HepG2 (cell line): ENCODE results near the gene EXOC6B. TPM values are rescaled to one million over a fixed set of nuclear protein-coding genes. Genes with fewer than 3 reads are reported as not detected.
A peak's percentile ranks its signal among the peaks of the same experiment; 100 is the strongest.

Experiments used
- ATAC-seq: fragments of 200-7000 bp; cut with Tn5 transposase; 3 replicates; pipeline ENCODE4 v1.9.1; 2020; ENCODE audit warnings: mild to moderate bottlenecking, moderate library complexity
- BruUV-seq: library from RNA; stranded (reverse); fragments of 400-500 nt; replicated peaks from 2 replicates; lab custom pipeline; 2021; lab: Mats Ljungman, UMichigan
- CTCF ChIA-PET: fragments of 300-600 bp; formaldehyde crosslinking; extraction: SDS; loops from one replicate; lab custom pipeline; 2021; ENCODE audit warnings: low total read pairs, inconsistent platforms, low intra/inter-chr PET ratio; lab: Yijun Ruan, JAX
- POLR2A ChIA-PET: fragments of 350-600 bp; sonication (Branson Sonifier 250); formaldehyde crosslinking; loops from one replicate; lab custom pipeline; 2020; ENCODE audit warnings: antibody characterized with exemption, inconsistent platforms; lab: Yijun Ruan, JAX
- DNase-seq: peaks from one replicate; pipeline ENCODE4 v3.0.0-alpha.2; 2015; ENCODE audit warnings: low spot score
- FAIRE-seq: peaks from 3 replicates; lab custom pipeline; 2011; peaks lifted over from hg19 to GRCh38; lab: Jason Lieb, UNC
- H2AFZ ChIP-seq: one replicate; pipeline ENCODE4 v1.6.1; 2011; ENCODE audit warnings: low read length, inconsistent platforms
- H3K27ac ChIP-seq: fragments of 300-600 bp; 3 replicates; pipeline ENCODE4 v1.8.0; 2011; ENCODE audit warnings: mixed run types, mild to moderate bottlenecking, mixed read lengths, low read length, inconsistent platforms; ENCODE audit not compliant: insufficient read depth; ENCODE audit errors: extremely low read length
- H3K27me3 ChIP-seq, 2 experiments: fragments of 200-600 bp in 1 of 2; 2 replicates in 1 of 2; 3 replicates in 1 of 2; pipeline versions ENCODE4 v1.6.0 to v1.8.0; 2011; ENCODE audit warnings: low read length in 2 of 2, mild to moderate bottlenecking in 2 of 2, moderate library complexity in 2 of 2, inconsistent platforms in 1 of 2; ENCODE audit not compliant: insufficient read depth in 2 of 2, control insufficient read depth in 1 of 2
- H3K36me3 ChIP-seq, 2 experiments: fragments of 200-600 bp in 1 of 2; replicated peaks in 1 of 2; 2 replicates in 1 of 2; 3 replicates in 1 of 2; pipeline versions ENCODE4 v1.5.1 to v1.8.0; 2011; ENCODE audit warnings: low read length in 2 of 2, inconsistent platforms in 1 of 2; ENCODE audit not compliant: insufficient read depth in 2 of 2, control insufficient read depth in 1 of 2
- H3K4me1 ChIP-seq: 2 replicates; pipeline ENCODE4 v1.5.1; 2012; ENCODE audit warnings: low read length, inconsistent platforms; ENCODE audit not compliant: insufficient read depth
- H3K4me2 ChIP-seq: 2 replicates; pipeline ENCODE4 v1.6.0; 2011; ENCODE audit warnings: low read depth, low read length, inconsistent platforms
- H3K4me3 ChIP-seq, 3 experiments: fragments of 200-600 bp in 1 of 3; sonication (generic), shearing (Covaris generic) in 1 of 3; replicated peaks in 1 of 3; 2 replicates each; pipeline ENCODE4 v1.5.1; 2011 to 2016; ENCODE audit warnings: low read length in 3 of 3, inconsistent platforms in 2 of 3, low read depth in 2 of 3, mild to moderate bottlenecking in 2 of 3, control low read depth in 1 of 3, mixed read lengths in 1 of 3; ENCODE audit not compliant: insufficient read depth in 1 of 3
- H3K79me2 ChIP-seq: one replicate; pipeline ENCODE4 v1.6.1; 2011; ENCODE audit warnings: low read length, inconsistent platforms; ENCODE audit not compliant: insufficient read depth
- H3K9ac ChIP-seq: 2 replicates; pipeline ENCODE4 v1.6.0; 2011; ENCODE audit warnings: mild to moderate bottlenecking, low read depth, low read length, inconsistent platforms; ENCODE audit not compliant: insufficient read depth
- H3K9me3 ChIP-seq: 2 replicates; pipeline ENCODE4 v1.5.1; 2012; ENCODE audit warnings: mild to moderate bottlenecking, low read length
- H4K20me1 ChIP-seq: 2 replicates; pipeline ENCODE4 v1.6.0; 2011; ENCODE audit warnings: inconsistent platforms, mild to moderate bottlenecking, low read length, moderate library complexity; ENCODE audit not compliant: insufficient read depth
- CC2D1A ChIP-seq: sonication (generic); formaldehyde crosslinking; IDR thresholded peaks from 2 replicates; pipeline ENCODE4 v1.8.1; 2023; ENCODE audit warnings: mild to moderate bottlenecking, missing genetic modification reagents
- SMC3 ChIP-seq: IDR thresholded peaks from 2 replicates; pipeline ENCODE4 v1.6.1; 2011; ENCODE audit warnings: low read length, improper control_type of control experiment
- SMYD3 ChIP-seq: sonication (generic); formaldehyde crosslinking; IDR thresholded peaks from 2 replicates; pipeline ENCODE4 v1.8.1; 2023; ENCODE audit warnings: mild to moderate bottlenecking, missing genetic modification reagents
- ZEB1 ChIP-seq: IDR thresholded peaks from 2 replicates; pipeline ENCODE4 v1.6.1; 2012; ENCODE audit warnings: mild to moderate bottlenecking, low read depth, inconsistent platforms; ENCODE audit not compliant: insufficient replicate concordance
- WGBS: methylation state at CpG from one replicate; pipeline ENCODE4 v1.1.6; 2017; ENCODE audit warnings: low lambda C conversion rate; 5-methylcytosine and 5-hydroxymethylcytosine counted together
- in situ Hi-C: cut with HindIII; loops from 2 replicates; pipeline ENCODE4 v1.10.0; 2017; ENCODE audit warnings: low pct_unique_long_range_greater_than_20kb; ENCODE audit not compliant: extremely low pct_ligation_motif_present
- intact Hi-C: fragments of 100-400 bp; cut with micrococcal nuclease; formaldehyde crosslinking; loops from one replicate; pipeline ENCODE4 v1.10.0; 2022; ENCODE audit not compliant: unreplicated experiment
- polyA plus RNA-seq, 8 experiments: library from polyadenylated mRNA; depleted of rRNA in 3 of 8; stranded (reverse) in 7 of 8; unstranded in 1 of 8; fragments of >200 nt; fragmentation: Illumina TruSeq in 4 of 8; extraction: Trizol in 4 of 8; gene quantifications; 2 replicates each; pipeline versions ENCODE4 v1.2.1 to v1.2.3, GENCODE V29; 2011 to 2016; ENCODE audit warnings: low read depth in 4 of 8, missing spikeins in 1 of 8, mixed read lengths in 1 of 8; ENCODE audit not compliant: insufficient read depth in 1 of 8
- total RNA-seq, 5 experiments: library from RNA; depleted of rRNA; stranded (reverse); fragments of >200 nt; fragmentation: Illumina TruSeq; extraction: Trizol; gene quantifications; 2 replicates each; pipeline ENCODE4 v1.2.3, GENCODE V29; 2016; ENCODE audit warnings: low read depth in 1 of 5
- TF ChIP-seq, protein P1 (sequence below), 2 experiments: sonication (generic) in 1 of 2; formaldehyde crosslinking in 1 of 2; IDR thresholded peaks; 2 replicates each; pipeline versions ENCODE4 v1.4.0 to v1.6.1; 2018 to 2020; ENCODE audit warnings: missing genetic modification reagents in 2 of 2, borderline replicate concordance in 1 of 2, low read depth in 1 of 2, mild to moderate bottlenecking in 1 of 2, missing biosample characterization in 1 of 2
- TF ChIP-seq, protein P2 (sequence below): IDR thresholded peaks from 2 replicates; pipeline ENCODE4 v1.4.0; 2020; ENCODE audit warnings: mild to moderate bottlenecking, missing genetic modification reagents
- TF ChIP-seq, protein P3 (sequence below): sonication (generic); formaldehyde crosslinking; IDR thresholded peaks from 2 replicates; pipeline ENCODE4 v1.5.0; 2020; ENCODE audit warnings: mild to moderate bottlenecking, missing genetic modification reagents, borderline replicate concordance

Gene EXOC6B
- total and polyA plus RNA-seq, 2 of the 13 experiments (the other 11 are each of a cell fraction or from before 2014, with no cell fraction given): 9.1 to 15.9 TPM

DNA sequence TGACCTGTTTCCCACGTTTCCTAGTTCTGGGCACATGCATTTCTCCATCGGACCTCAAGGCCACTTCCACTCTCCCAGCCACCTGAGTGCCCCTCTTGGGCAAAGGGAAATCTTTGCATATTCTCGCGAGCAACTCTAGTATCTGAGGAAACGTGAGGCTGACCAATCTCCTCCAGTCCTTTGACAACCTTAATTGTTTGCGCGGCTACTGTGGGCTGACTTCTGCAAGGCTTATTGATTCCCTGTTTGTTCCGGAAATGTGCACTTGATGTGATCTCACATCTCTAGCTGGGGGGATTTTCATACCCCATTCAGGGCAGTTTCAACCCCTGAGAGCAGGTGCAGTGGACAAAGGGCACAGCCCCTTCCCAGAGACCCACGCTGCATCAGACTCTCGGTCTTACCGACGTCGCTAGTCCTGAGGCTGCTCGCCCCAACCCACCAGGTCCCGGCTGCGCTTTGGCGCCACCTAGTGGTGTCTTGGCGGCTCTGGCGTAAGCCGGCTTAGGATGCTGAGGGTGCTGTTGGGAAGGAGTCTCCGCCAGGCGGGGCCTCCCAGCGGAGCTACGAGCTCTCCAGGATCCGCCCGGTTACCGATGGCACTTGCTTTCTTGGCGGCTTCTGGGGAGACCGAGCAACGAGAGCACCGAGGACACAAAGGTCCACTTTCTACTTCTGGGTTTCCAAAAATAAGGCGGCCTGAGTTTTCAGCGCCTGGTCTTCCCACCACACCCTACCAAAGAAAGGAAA lies 36.6 kb upstream of the EXOC6B start (continued):
- no peak for TF ChIP-seq SMYD3 (CRISPR knock-in tag)

DNA sequence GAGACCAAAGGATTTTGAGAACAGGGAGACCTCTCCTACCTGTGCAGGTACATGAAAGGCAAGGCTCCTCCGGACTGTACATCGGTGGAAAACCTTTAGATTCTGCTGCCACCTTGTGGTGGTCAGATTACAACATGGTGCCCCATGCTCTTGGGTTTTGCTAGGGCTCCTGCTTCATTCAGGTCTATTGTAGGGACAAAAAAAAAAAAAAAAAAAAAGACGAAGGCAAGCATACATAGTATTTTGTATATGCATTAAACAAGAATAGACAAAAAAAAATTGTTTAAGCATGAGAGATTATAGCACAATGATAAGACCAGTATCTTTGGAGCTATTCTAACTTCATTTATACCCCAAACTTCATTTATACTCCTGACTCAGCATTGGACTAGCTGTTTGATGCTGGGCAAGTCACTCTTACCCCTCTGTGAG lies 34.0 kb upstream of the EXOC6B start:
- H3K27me3 ChIP-seq: peaks cover 0 to 40% of the 10 kb centered on the region in 2 experiments; a peak in 4 of 5 replicates
- H3K9me3 ChIP-seq: no peaks in the 10 kb centered on the region
- peak; percentile 77 for DNase-seq
- H3K9ac ChIP-seq: no peak overlapping the region
- H2AFZ ChIP-seq: no peak overlapping the region
- H3K36me3 ChIP-seq: no peaks in the 10 kb centered on the region
- peaks cover 12% of the 10 kb centered on the region for H3K4me1 ChIP-seq
- ChIA-PET POLR2A (interaction anchor here (0.7 kb wide), 1 partner anchor 57 kb away, joined by 3 read pairs; no protein-coding TSS in a partner anchor), CTCF (interaction anchor here (2.5 to 7.4 kb wide), 2 partner anchors 44 to 89 kb away, joined by 12 to 121 read pairs; no protein-coding TSS in a partner anchor)
- H3K27ac ChIP-seq: no peak overlapping the region
- 2% methylated on average over 3 of the region's 3 CpGs for WGBS
- H3K79me2 ChIP-seq: no peaks in the 10 kb centered on the region
- BruUV-seq: no TSS peak
- FAIRE-seq: peak; percentile 88
- H3K4me2 ChIP-seq: no peak overlapping the region
- intact Hi-C loops (no loop called here), in situ Hi-C loops (loop anchor here (5.0 to 25.0 kb wide), 2 partner anchors 88 to 1323 kb away; no protein-coding TSS in a partner anchor)
- no peak overlapping the region for H3K4me3 ChIP-seq
- H4K20me1 ChIP-seq: no peaks in the 10 kb centered on the region
- peak; percentile 74 for ATAC-seq
- TF ChIP-seq, protein P1, sequence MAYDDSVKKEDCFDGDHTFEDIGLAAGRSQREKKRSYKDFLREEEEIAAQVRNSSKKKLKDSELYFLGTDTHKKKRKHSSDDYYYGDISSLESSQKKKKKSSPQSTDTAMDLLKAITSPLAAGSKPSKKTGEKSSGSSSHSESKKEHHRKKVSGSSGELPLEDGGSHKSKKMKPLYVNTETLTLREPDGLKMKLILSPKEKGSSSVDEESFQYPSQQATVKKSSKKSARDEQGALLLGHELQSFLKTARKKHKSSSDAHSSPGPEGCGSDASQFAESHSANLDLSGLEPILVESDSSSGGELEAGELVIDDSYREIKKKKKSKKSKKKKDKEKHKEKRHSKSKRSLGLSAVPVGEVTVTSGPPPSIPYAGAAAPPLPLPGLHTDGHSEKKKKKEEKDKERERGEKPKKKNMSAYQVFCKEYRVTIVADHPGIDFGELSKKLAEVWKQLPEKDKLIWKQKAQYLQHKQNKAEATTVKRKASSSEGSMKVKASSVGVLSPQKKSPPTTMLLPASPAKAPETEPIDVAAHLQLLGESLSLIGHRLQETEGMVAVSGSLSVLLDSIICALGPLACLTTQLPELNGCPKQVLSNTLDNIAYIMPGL (CRISPR knock-in tag; IDR thresholded peaks at IDR 0.05; ENCODE audit: borderline replicate concordance in 1 of 2, low read depth in 1 of 2): peak in 1 of 2 experiments; percentile 46; a peak in 1 of 4 replicates
- TF ChIP-seq, protein P2, sequence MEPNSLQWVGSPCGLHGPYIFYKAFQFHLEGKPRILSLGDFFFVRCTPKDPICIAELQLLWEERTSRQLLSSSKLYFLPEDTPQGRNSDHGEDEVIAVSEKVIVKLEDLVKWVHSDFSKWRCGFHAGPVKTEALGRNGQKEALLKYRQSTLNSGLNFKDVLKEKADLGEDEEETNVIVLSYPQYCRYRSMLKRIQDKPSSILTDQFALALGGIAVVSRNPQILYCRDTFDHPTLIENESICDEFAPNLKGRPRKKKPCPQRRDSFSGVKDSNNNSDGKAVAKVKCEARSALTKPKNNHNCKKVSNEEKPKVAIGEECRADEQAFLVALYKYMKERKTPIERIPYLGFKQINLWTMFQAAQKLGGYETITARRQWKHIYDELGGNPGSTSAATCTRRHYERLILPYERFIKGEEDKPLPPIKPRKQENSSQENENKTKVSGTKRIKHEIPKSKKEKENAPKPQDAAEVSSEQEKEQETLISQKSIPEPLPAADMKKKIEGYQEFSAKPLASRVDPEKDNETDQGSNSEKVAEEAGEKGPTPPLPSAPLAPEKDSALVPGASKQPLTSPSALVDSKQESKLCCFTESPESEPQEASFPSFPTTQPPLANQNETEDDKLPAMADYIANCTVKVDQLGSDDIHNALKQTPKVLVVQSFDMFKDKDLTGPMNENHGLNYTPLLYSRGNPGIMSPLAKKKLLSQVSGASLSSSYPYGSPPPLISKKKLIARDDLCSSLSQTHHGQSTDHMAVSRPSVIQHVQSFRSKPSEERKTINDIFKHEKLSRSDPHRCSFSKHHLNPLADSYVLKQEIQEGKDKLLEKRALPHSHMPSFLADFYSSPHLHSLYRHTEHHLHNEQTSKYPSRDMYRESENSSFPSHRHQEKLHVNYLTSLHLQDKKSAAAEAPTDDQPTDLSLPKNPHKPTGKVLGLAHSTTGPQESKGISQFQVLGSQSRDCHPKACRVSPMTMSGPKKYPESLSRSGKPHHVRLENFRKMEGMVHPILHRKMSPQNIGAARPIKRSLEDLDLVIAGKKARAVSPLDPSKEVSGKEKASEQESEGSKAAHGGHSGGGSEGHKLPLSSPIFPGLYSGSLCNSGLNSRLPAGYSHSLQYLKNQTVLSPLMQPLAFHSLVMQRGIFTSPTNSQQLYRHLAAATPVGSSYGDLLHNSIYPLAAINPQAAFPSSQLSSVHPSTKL (CRISPR knock-in tag): peak; percentile 30; the same call in 1 of the 2 replicates
- peak; percentile 92 for TF ChIP-seq SMC3
- peak; percentile 88 for TF ChIP-seq ZEB1
- no peak for TF ChIP-seq CC2D1A
- TF ChIP-seq, protein P3, sequence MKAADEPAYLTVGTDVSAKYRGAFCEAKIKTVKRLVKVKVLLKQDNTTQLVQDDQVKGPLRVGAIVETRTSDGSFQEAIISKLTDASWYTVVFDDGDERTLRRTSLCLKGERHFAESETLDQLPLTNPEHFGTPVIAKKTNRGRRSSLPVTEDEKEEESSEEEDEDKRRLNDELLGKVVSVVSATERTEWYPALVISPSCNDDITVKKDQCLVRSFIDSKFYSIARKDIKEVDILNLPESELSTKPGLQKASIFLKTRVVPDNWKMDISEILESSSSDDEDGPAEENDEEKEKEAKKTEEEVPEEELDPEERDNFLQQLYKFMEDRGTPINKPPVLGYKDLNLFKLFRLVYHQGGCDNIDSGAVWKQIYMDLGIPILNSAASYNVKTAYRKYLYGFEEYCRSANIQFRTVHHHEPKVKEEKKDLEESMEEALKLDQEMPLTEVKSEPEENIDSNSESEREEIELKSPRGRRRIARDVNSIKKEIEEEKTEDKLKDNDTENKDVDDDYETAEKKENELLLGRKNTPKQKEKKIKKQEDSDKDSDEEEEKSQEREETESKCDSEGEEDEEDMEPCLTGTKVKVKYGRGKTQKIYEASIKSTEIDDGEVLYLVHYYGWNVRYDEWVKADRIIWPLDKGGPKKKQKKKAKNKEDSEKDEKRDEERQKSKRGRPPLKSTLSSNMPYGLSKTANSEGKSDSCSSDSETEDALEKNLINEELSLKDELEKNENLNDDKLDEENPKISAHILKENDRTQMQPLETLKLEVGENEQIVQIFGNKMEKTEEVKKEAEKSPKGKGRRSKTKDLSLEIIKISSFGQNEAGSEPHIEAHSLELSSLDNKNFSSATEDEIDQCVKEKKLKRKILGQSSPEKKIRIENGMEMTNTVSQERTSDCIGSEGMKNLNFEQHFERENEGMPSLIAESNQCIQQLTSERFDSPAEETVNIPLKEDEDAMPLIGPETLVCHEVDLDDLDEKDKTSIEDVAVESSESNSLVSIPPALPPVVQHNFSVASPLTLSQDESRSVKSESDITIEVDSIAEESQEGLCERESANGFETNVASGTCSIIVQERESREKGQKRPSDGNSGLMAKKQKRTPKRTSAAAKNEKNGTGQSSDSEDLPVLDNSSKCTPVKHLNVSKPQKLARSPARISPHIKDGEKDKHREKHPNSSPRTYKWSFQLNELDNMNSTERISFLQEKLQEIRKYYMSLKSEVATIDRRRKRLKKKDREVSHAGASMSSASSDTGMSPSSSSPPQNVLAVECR: no peak
- TF ChIP-seq SMYD3 (CRISPR knock-in tag): no peak
